ENCODE data around the gene ALG5.
A peak's percentile ranks its signal among the peaks of the same experiment; 100 is the strongest.

ALG5 gene

DNA sequence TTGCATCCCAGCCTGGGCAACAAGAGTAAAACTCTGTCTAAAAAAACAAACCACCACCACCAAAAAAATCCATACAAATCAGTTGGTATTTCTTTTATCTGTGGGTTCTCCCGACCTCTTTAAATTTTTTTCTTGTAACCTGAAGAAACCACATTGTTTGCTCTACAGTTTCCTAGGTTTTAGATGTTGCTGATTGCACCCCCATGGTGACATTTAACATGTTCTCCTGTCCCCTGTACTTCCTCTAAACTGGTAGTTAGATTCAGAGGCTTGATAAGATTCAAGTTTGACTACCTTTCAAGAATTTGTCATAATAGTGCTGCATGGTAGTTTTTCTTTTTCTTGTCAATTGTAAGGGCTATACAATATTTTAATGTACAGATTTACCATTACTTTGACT, 24.0 kb downstream of the ALG5 start:
- no peak for DNase-seq

DNA sequence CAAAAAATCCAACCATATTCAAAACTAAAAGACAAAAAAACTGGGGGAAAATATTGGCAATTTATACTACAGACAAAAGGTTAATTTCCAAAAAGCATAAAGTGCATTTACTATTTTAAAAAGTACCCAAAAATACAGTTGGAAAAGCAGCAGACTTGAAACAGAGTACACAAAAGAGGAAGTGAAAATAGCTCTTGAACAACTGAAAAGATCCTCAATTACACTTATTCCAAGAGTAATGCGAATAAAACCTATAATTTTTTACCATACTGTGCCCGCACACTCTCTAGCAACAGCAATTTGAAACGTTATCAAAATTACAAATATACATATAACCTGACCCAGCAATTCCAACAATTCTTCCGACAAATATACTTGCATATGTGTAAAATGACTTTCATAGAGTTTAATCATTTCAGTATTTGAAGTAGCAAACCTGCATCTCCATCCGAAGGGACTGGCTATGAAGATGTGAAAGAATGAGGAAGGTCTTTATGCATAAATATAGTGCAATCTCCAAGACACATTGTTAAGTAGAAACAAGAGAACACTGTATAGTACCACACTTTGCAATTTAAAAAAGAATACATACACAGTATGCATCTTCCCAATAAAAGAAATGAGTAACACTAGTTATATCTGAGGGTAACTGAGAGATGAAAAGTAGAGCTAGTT, 25.4 kb downstream of the ALG5 start:
- peak in 2 of 3 donors; percentile 32 to 48 for DNase-seq

DNA sequence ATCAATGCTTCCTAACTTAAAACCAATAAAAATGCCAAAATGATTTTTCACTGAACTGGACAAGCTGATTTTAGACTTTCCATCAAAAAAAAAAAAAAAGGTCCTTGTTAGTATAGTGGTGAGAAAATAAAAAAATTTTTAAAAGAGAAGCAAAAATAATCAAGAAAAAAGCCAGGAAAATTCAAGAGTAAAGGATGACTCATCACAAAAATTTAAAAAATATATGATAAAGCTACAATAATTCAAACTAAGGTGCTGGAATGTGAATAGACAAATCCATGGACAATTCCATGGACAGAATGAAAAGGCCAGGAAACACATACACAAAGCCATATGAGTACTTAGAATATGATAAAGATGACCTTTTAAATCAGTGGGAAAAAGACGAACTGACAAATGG, 26.1 kb downstream of the ALG5 start:
- no peak for DNase-seq

DNA sequence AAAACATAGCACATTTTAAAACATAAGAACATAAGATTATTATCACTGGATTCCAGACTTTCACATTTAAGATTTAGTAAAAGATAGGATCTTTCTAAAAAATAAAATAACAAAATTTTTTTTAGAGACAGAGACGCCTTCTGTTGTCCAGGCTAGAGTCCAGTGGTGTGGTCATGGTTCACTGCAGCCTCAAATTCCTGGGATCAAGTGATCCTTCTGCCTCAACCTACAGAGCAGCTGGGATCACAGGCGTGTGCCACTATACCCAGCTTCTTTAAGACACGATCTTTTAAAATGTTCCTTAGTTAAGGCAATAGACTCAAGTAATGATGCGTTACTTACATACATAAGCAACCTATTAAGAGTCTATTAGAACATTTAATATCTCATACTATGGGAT, 32.7 kb downstream of the ALG5 start:
- no peak for DNase-seq

DNA sequence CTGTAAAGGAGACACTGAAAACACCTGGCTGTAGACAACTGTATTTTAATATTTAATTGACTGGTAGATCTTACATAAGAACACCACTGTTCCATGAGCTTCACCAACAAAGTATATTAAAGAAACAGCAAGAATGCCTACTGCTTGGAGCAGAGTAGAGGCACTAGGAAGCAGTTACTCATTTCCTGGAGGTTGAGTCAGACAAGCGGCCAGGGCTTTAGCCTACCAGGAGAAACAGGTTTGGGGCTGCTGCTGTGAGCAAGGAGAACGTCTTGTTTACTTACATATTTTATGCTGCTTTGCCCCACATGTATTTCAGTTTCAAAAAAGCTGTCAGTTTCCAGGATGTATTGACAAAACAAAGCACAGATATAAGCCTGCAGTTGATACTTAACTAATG, 33.4 kb downstream of the ALG5 start:
- no peak for DNase-seq

DNA sequence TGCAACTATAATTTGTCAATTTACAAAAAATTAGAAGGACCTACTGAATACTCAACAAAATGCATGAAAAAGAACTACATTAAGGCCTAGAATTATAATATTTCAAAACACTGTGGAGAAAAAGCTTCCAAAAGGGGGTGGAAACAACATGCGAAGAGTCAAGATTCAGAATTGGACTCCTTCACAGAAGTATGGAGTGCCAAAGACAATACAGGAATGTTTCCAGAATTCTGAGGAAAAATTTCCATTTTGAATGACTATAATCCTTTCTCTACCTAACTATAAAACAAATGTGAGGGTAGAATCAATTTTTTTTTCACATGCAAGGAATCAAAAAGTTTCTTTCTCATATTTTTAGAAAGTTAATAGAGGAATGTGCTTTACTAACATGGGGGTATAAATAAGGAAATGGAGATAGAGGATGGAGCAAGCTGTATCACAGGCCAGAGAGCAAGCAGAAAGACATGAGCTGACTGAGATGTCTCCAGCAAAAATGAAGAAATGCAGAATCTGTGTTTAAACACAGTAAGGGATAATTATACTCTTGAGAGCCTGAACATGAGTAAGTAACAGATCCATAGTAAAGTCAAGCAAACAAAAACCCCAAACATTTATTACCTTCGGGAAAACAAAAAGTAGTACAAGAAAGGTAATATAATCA, 39.6 kb downstream of the ALG5 start:
- DNase-seq = no peak

DNA sequence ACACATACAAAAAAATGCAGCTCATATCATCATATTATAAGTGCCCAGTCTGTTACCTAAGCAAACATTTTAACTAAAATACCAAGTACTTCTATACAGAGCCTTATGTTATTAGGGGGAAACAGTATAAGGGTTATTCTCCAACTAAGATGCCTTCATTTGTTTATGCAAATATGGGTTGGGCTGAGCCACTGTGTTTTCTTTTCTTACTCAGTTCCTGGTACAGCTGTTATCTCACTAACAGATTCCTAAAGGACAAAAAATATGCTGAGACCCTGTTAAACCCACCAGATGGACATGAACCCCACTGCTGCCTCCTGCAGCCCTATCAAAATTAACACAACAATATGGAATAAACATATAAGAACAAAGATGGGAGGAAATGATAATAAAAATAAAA, 44.6 kb downstream of the ALG5 start:
- DNase-seq = no peak

DNA sequence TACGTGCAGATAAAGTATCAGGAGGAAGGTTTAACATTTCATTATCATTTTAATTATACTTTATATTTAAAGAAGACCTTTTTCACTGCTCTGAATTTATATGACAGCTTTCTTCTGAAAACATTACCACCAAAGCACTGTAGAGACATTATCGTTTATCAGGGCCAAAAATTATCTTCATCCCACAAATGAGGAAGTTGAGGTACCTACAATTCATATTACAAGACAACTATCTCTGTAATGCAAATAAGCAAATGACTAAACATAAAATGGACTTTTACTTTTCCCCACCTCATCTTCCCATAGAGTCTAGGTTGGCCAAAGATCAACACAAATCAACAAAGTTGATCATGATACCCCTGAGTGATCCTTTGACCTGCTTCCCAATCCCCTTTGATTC, 48.2 kb downstream of the ALG5 start:
- no peak for DNase-seq

DNA sequence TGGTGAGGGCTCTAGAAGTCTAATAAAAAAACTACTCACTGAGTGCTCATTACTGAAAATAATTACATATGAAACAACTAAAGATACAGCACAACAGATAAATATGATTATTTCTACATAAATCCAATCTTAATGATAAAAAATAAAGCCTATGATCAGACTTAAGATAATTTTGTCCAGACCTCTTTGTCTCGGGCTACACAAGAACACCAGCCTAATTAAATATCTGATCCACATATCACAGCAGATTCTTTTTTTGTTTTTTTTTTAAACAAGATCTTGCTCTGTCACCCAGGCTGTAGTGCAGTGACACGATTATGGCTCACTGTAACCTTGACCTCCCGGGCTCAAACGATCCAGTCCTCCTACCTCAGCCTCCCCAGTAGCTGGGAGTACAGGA, 48.8 kb downstream of the ALG5 start:
- DNase-seq = no peak

DNA sequence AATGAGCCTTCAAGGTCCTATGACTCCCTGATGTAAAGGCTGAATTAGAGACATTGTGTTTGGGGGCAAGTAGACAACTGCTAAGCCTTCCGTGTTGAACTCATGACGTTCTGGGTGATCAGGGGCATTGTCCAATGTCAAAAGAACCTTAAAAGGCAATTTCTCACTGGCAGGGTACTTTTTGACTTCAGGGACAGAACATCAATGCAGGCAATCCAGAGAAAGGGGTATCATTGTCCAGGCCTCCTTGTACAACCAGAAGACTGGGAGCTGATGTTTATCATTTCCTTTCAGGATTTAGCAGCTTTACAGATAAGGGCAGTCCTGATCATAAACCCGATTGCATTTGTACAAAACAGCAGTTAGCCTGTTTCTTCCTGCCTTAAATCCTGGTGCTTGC, 54.1 kb downstream of the ALG5 start:
- no peak for DNase-seq

DNA sequence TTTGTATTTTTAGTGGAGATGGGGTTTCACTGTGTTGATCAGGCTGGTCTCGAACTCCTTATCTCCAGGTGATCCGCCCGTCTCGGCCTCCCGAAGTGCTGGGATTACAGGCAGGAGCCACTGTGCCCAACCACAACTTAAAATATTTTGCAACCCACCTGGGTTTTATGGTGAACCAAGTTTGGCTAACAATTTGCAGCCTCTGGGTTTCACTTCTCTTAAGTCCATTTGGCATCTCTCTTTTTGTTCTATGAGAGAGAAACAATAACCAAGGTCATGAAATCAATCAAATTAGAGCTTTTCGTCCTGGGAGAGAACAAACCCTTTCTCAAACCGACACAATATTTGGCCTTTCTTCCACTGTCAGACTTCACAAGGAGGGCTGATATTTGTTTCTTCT, 73.5 kb downstream of the ALG5 start:
- DNase-seq = no peak

DNA sequence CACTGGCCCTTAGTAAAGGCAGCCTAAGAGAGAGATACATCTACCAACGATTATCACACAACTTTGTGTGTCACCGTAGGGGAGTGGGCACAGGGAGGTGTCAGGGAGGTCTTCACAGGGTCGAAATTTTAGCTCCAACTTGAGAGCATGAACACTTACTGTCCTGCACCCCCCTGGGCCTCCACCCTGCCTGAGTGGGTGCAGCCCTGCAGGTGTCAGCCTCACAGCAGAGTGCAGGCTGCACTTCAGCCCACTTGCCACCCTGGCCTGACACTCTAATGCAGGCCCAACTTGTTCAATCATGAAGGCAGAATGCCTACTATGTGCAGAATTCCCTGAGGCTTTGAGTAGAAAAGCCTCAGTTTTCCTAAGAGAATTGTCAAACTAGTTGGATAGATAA, 75.1 kb downstream of the ALG5 start:
- no peak for DNase-seq

DNA sequence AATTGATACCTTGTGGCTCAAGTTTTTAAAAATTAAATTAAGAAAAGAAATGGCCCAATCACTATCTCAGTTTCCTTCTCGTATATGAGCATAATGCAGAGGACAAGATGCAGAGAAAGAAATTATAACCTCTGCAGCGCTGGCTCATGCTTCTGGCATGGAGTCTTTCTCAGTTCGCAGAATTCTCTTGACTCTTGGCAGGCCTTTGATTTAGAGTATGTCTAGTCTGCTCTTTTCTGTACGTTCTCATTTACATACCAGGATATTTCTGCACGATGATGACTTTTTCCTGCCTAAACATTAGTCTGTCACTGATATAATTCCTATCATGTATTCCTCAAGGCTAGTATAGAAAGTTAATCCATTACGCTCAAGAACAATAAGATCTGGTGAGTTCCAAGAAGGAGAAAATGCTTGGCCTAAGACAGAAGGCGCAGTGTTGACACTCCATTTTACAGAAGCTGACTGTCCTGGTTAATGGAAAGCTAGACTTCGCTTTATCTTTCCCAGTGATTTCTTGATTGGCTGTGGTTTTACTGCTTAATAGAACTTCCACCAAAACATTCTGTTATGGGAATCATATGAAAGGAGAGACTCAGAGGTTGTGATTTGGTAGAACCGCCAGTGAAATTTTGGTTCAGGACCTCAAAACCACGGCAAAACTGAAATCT, 77.4 kb downstream of the ALG5 start:
- DNase-seq = no peak

DNA sequence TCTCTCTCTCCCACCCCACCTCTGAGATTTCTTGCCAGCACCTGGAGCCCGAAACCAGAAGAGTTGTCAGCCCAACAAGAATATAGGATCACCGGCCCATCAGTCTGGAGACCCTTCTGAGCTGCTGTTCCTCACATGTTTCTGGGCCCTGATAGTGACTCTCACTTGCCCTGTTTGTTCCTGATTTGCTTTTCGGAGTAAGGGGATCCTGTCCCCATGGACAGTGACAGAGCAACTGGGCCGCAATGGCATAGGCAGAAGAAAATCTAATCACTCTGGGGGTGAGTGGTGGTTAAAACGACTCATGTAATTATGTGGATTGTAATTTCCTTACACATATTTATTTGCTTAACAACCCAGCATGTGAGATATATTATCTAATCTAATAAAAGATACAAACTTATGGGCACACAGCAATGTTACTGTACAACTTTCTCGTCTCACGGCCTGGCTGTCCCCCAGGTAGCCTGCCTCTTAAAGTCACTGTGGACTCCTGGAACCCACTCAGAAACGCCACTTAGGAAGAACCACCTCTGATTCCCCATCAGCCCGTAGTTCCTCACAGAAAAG, 78.4 kb downstream of the ALG5 start:
- DNase-seq = no peak

DNA sequence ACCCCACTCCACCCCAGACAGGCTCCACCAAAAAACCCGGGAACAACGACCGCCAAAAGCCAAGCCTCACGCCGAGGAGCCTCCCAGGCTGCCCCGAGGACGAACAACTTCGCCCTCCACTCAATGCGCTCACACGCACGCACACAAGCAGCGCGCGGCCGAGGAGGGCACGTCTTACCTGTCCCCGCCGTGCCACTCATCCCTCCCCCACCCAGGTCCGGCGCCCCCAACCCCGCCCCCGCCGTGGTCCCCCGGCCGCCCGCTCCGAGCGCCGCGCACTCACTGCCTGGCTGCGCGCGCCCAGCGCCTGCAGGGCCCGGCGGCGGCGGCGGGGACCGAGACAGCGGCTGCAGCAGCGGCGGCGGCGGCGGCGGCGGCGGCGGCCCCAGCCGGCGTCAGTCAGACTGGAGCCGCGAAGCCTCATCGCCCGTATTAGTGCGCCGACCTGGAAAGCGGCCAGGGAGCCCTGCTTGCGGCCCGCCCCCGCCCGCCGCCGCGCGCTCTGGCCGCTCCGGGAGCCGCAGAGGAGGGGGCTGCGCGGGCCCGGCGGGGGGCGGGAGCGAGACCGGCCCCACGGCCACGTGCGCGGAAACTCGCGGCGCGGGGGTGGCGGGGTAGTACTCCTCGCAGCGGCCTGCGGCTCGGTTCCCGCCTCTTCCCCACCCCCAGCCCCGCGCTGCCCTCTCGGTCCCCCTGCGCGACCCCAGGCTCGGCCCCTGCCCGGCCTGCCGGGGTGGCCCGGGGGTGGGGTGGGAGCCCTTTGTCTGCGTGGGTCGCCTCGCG, 79.1 kb downstream of the ALG5 start, which contains the start of gene SMAD9:
Gene SMAD9 (minus strand): TSS at position 406 of the 783 bp plus-strand sequence. CDS start 40,549 bp downstream, outside the sequence.
- DNase-seq = peak; percentile 42 to 74 (median 52)

DNA sequence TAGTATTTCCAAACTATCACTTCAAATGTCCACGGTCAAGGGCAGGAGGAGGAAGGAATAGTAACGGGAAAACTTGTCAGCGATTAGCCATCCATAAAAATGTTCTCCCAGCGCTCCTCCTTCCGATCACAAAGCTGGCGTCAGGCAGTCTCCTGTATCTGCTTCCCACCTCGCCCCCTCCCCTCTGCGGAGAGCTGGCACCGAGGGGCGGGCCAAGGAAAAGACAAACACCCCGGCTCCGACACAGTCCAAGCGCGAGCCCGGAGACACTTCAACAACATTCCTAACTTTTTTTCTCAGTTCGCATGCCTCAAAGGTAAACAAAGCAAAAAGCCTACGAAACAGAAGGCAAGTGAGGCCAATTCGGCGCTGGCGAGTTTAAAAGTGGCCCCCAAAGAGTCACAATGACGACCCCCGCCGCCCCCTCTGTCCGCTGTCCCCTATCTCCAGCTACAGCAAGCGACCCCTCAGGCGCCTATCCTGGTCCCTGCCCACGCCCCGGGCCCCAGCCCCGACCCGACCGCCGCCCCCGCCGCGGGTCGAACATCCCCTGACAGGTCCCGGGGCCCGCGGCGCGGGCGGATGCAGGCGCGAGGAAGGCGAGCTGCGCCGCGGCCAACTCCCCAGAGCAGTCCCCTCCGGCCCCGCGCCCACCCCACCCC, 79.8 kb downstream of the ALG5 start:
- DNase-seq = peak in 2 of 3 donors; percentile 7 to 50

DNA sequence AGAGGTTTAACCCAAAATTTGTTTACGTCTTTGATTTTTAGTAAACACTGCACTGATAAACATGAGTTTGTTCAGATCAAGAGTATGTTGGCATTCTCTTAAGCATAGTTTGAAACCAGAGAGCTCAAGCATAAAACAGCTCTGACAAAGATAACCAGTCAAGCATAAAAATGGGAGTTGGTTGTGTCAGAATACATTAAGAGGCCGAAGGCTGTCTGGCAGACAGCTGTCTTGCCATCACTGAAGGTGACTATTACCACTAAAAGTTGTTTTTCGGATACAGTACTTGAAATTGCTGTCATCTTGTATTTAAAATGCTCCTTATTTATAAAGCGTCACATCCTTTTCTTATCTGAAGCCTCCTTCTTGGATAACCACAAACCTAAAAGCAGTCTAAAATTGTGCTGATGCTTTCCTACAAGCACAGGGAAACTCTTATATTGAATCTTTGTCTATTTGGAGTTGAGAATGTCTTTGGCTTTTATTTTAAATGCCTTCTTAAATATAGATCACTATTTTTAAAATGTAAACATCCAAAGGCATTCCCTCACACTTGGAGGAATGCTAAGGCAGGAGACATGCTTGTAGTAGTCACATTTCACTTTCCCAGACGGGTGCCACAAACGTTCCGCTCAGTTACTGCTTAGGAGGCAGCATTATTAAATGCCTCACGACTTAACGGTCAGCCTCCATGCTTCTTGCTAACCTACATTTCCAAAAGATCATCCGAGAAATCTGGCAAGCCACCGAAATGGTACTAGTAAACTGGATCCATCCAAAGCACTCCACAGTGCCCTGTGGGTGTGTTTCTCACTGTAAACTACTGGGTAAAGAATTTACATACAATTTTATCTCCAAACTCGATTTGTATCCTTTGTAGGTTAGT, 80.7 kb downstream of the ALG5 start:
- DNase-seq = no peak

DNA sequence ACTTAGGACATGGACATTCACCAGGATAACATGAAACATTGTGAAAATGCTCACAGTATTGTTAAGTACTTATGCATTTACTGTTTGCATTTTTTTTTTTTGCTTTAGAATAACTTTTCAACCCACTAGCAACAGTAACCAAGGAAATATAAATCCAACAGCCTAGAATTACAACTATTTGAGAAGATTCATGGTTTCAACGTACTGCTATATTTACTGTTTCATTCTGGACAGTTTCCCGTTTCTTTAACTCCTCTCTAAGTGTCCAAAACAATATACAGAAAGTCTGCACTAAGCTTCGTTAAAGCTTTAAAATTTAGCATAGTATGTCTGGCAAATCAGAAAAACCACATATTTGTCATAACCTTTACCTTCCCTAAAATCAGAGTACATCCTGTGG, 81.8 kb downstream of the ALG5 start:
- no peak for DNase-seq

DNA sequence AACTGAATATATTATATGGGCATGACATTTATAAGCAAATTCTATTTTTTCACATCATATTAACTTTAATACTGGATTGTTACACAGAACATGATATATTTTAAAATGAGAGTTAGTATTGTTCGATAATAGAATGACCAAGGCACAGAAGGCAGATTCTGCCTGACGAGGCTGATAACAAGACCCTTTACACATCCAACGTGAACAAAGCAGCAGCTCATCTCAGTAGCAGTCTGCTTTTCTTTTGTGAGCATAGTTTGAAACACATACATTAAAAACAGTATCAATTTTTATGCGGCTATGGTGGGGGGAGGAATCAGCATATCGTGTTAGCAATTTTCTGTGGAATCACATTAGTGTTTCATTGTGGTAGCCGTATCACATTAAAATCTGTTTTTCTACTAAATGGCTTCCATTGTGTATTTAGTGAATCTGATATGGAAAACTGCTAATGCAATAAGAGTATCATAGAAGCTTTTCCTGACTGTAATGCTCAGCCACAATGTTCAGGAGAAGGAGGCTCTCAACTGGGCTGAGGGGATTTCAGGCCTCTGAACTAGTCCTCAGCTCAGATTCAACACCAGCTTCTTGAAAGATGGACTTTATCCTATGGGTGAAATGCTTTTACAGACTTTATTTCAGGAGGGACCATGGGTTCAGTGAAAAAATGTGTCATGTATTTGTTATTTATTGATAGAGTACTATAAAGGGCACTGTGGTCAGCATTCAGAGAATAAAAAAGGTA, 83.1 kb downstream of the ALG5 start:
- no peak for DNase-seq

DNA sequence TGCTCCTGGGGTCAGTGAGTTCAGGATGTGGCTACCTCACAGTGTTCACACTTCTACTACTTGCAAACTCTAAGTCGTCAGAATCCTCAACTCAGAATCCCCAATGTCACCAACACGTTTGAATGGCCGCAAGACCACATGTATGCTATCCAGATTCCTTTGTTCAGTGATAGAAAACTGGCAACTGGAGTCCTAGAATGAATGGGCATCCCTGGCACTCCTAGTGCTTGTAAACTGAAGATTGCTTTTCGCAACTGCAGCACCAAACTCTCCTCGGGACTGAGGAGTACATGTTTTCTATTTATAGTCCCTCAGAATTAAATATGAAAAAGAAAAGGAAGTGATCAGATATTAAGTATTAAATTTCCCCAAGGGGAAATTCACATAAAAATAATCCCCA, 84.0 kb downstream of the ALG5 start:
- DNase-seq = no peak

DNA sequence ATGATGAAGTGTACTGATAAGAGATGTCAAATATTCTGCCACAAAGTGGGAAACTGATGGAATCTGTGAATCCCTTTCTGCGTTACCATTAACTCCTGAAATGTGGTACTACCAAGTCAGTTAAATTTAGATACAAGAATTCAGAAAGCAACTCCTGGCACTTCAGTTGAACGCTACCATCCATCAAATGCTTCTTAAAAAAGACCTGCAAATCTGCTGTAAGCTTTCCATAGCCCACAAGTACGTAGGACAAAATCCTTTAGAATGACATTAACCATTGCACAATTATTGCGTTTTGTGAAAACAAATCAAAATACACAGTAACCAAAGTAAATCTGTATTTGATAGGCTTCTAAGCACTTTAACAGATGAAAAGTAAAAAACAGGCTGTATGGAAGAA, 84.5 kb downstream of the ALG5 start:
- DNase-seq = no peak
